Sigmoid colon (tissue), 4 donors: ENCODE results near the gene ZC3H15.

ENCODE experiments used
- EP300 ChIP-seq, 4 donors: sonication (generic); formaldehyde crosslinking; IDR thresholded peaks; one replicate each; pipeline ENCODE4 v1.6.1; 2017; ENCODE audit warnings: antibody characterized with exemption in 4 of 4
- POLR2AphosphoS5 ChIP-seq, 4 donors: sonication (generic); formaldehyde crosslinking; IDR thresholded peaks; one replicate each; pipeline ENCODE4 v1.6.1; 2017; ENCODE audit warnings: antibody characterized with exemption in 4 of 4
- TF ChIP-seq, protein P1 (sequence below), 4 experiments: fragments of 450-650 bp in 3 of 4; fragments of 200-600 bp in 1 of 4; IDR thresholded peaks; one replicate each; pipeline ENCODE4 v1.5.1; 2016 to 2019; ENCODE audit warnings: antibody characterized with exemption in 4 of 4, mild to moderate bottlenecking in 3 of 4, moderate library complexity in 2 of 4

DNA sequence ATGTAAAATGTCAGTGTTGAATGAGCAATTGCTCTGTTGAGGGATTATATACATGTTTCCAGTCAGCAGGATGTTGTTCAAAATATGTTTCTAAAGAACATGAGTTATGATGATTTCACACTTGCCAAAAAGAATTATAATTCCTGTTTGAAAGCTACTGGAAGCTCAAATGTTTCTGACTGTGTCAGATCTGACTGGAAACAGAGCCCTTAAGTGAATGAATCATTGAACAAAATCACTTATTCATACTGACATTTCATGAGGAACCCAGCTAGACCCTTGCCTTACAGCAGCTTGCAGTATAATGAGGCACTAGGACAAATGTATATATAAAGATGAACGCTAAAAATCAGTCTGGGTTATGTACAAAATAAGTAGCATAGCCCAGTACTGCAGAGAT is 68.4 kb downstream of the ZC3H15 start:
- TF ChIP-seq, protein P1, sequence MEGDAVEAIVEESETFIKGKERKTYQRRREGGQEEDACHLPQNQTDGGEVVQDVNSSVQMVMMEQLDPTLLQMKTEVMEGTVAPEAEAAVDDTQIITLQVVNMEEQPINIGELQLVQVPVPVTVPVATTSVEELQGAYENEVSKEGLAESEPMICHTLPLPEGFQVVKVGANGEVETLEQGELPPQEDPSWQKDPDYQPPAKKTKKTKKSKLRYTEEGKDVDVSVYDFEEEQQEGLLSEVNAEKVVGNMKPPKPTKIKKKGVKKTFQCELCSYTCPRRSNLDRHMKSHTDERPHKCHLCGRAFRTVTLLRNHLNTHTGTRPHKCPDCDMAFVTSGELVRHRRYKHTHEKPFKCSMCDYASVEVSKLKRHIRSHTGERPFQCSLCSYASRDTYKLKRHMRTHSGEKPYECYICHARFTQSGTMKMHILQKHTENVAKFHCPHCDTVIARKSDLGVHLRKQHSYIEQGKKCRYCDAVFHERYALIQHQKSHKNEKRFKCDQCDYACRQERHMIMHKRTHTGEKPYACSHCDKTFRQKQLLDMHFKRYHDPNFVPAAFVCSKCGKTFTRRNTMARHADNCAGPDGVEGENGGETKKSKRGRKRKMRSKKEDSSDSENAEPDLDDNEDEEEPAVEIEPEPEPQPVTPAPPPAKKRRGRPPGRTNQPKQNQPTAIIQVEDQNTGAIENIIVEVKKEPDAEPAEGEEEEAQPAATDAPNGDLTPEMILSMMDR (IDR thresholded peaks at IDR 0.05): no peak
- TF ChIP-seq POLR2AphosphoS5 (IDR thresholded peaks at IDR 0.05) (no peak), EP300 (IDR thresholded peaks at IDR 0.05) (no peak)
